ENCODE measurements around the gene COL4A6.

- TF ChIP-seq CTCF (conservative IDR thresholded peaks at IDR 0.05) (no peak), ZFX (IDR thresholded peaks at IDR 0.05) (no peak)
These were observed 220.3 kb downstream of the COL4A6 start for GRCh38 chrX:108217876-108218275.

Measured in C4-2B (cell line).